HepG2 (cell line): ENCODE measurements around the gene SURF1. TPM values are rescaled to one million over a fixed set of nuclear protein-coding genes. Genes with fewer than 3 reads are reported as not detected.
A peak's percentile ranks its signal among the peaks of the same experiment; 100 is the strongest.

Experiments
- ATAC-seq: fragments of 200-7000 bp; cut with Tn5 transposase; 3 replicates; pipeline ENCODE4 v1.9.1; 2020; ENCODE audit warnings: mild to moderate bottlenecking, moderate library complexity
- BruUV-seq: library from RNA; stranded (reverse); fragments of 400-500 nt; replicated peaks from 2 replicates; lab custom pipeline; 2021; lab: Mats Ljungman, UMichigan
- CTCF ChIA-PET: fragments of 300-600 bp; formaldehyde crosslinking; extraction: SDS; loops from one replicate; lab custom pipeline; 2021; ENCODE audit warnings: low total read pairs, inconsistent platforms, low intra/inter-chr PET ratio; lab: Yijun Ruan, JAX
- POLR2A ChIA-PET: fragments of 350-600 bp; sonication (Branson Sonifier 250); formaldehyde crosslinking; loops from one replicate; lab custom pipeline; 2020; ENCODE audit warnings: antibody characterized with exemption, inconsistent platforms; lab: Yijun Ruan, JAX
- DNase-seq: peaks from one replicate; pipeline ENCODE4 v3.0.0-alpha.2; 2015; ENCODE audit warnings: low spot score
- FAIRE-seq: peaks from 3 replicates; lab custom pipeline; 2011; peaks lifted over from hg19 to GRCh38; lab: Jason Lieb, UNC
- H2AFZ ChIP-seq: one replicate; pipeline ENCODE4 v1.6.1; 2011; ENCODE audit warnings: low read length, inconsistent platforms
- H3K27ac ChIP-seq: fragments of 300-600 bp; 3 replicates; pipeline ENCODE4 v1.8.0; 2011; ENCODE audit warnings: mixed run types, mild to moderate bottlenecking, mixed read lengths, low read length, inconsistent platforms; ENCODE audit not compliant: insufficient read depth; ENCODE audit errors: extremely low read length
- H3K27me3 ChIP-seq, 2 experiments: fragments of 200-600 bp in 1 of 2; 2 replicates in 1 of 2; 3 replicates in 1 of 2; pipeline versions ENCODE4 v1.6.0 to v1.8.0; 2011; ENCODE audit warnings: low read length in 2 of 2, mild to moderate bottlenecking in 2 of 2, moderate library complexity in 2 of 2, inconsistent platforms in 1 of 2; ENCODE audit not compliant: insufficient read depth in 2 of 2, control insufficient read depth in 1 of 2
- H3K36me3 ChIP-seq, 2 experiments: fragments of 200-600 bp in 1 of 2; replicated peaks in 1 of 2; 2 replicates in 1 of 2; 3 replicates in 1 of 2; pipeline versions ENCODE4 v1.5.1 to v1.8.0; 2011; ENCODE audit warnings: low read length in 2 of 2, inconsistent platforms in 1 of 2; ENCODE audit not compliant: insufficient read depth in 2 of 2, control insufficient read depth in 1 of 2
- H3K4me1 ChIP-seq: 2 replicates; pipeline ENCODE4 v1.5.1; 2012; ENCODE audit warnings: low read length, inconsistent platforms; ENCODE audit not compliant: insufficient read depth
- H3K4me2 ChIP-seq: 2 replicates; pipeline ENCODE4 v1.6.0; 2011; ENCODE audit warnings: low read depth, low read length, inconsistent platforms
- H3K4me3 ChIP-seq, 3 experiments: fragments of 200-600 bp in 1 of 3; sonication (generic), shearing (Covaris generic) in 1 of 3; replicated peaks in 1 of 3; 2 replicates each; pipeline ENCODE4 v1.5.1; 2011 to 2016; ENCODE audit warnings: low read length in 3 of 3, inconsistent platforms in 2 of 3, low read depth in 2 of 3, mild to moderate bottlenecking in 2 of 3, control low read depth in 1 of 3, mixed read lengths in 1 of 3; ENCODE audit not compliant: insufficient read depth in 1 of 3
- H3K79me2 ChIP-seq: one replicate; pipeline ENCODE4 v1.6.1; 2011; ENCODE audit warnings: low read length, inconsistent platforms; ENCODE audit not compliant: insufficient read depth
- H3K9ac ChIP-seq: 2 replicates; pipeline ENCODE4 v1.6.0; 2011; ENCODE audit warnings: mild to moderate bottlenecking, low read depth, low read length, inconsistent platforms; ENCODE audit not compliant: insufficient read depth
- H3K9me3 ChIP-seq: 2 replicates; pipeline ENCODE4 v1.5.1; 2012; ENCODE audit warnings: mild to moderate bottlenecking, low read length
- H4K20me1 ChIP-seq: 2 replicates; pipeline ENCODE4 v1.6.0; 2011; ENCODE audit warnings: inconsistent platforms, mild to moderate bottlenecking, low read length, moderate library complexity; ENCODE audit not compliant: insufficient read depth
- AGO2 ChIP-seq: fragments of 200-400 bp; formaldehyde crosslinking; optimal IDR thresholded peaks from 2 replicates; pipeline ENCODE3; 2017; ENCODE audit warnings: mild to moderate bottlenecking, low read depth, low read length, moderate library complexity
- KDM5A ChIP-seq: fragments of 200-600 bp; sonication (generic); IDR thresholded peaks from 2 replicates; pipeline ENCODE4 v1.7.0; 2018; ENCODE audit warnings: antibody characterized with exemption, mild to moderate bottlenecking, low read length, borderline replicate concordance
- MBNL3 ChIP-seq: fragments of 250-450 bp; sonication (Bioruptor Pico); conservative IDR thresholded peaks from 2 replicates; pipeline ENCODE4 v1.8.0; 2022; ENCODE audit warnings: mild to moderate bottlenecking, inconsistent platforms
- ZNF333 ChIP-seq: sonication (generic); formaldehyde crosslinking; IDR thresholded peaks from 2 replicates; pipeline ENCODE4 v1.4.0; 2020; ENCODE audit warnings: mild to moderate bottlenecking, missing genetic modification reagents, borderline replicate concordance
- ZNF703 ChIP-seq: sonication (generic); formaldehyde crosslinking; IDR thresholded peaks from 2 replicates; pipeline ENCODE4 v1.5.1; 2020; ENCODE audit warnings: missing genetic modification reagents, mild to moderate bottlenecking, moderate library complexity, borderline replicate concordance
- WGBS: methylation state at CpG from one replicate; pipeline ENCODE4 v1.1.6; 2017; ENCODE audit warnings: low lambda C conversion rate; 5-methylcytosine and 5-hydroxymethylcytosine counted together
- in situ Hi-C: cut with HindIII; loops from 2 replicates; pipeline ENCODE4 v1.10.0; 2017; ENCODE audit warnings: low pct_unique_long_range_greater_than_20kb; ENCODE audit not compliant: extremely low pct_ligation_motif_present
- intact Hi-C: fragments of 100-400 bp; cut with micrococcal nuclease; formaldehyde crosslinking; loops from one replicate; pipeline ENCODE4 v1.10.0; 2022; ENCODE audit not compliant: unreplicated experiment
- polyA plus RNA-seq, 8 experiments: library from polyadenylated mRNA; depleted of rRNA in 3 of 8; stranded (reverse) in 7 of 8; unstranded in 1 of 8; fragments of >200 nt; fragmentation: Illumina TruSeq in 4 of 8; extraction: Trizol in 4 of 8; gene quantifications; 2 replicates each; pipeline versions ENCODE4 v1.2.1 to v1.2.3, GENCODE V29; 2011 to 2016; ENCODE audit warnings: low read depth in 4 of 8, missing spikeins in 1 of 8, mixed read lengths in 1 of 8; ENCODE audit not compliant: insufficient read depth in 1 of 8
- total RNA-seq, 5 experiments: library from RNA; depleted of rRNA; stranded (reverse); fragments of >200 nt; fragmentation: Illumina TruSeq; extraction: Trizol; gene quantifications; 2 replicates each; pipeline ENCODE4 v1.2.3, GENCODE V29; 2016; ENCODE audit warnings: low read depth in 1 of 5
- TF ChIP-seq, protein P1 (sequence below): sonication (generic); formaldehyde crosslinking; conservative IDR thresholded peaks from 2 replicates; pipeline ENCODE4 v1.8.1; 2023; ENCODE audit warnings: missing genetic modification reagents

The SURF1 gene
- total and polyA plus RNA-seq, 2 of the 13 experiments (the other 11 are each of a cell fraction or from before 2014, with no cell fraction given), result 17.8 to 40.7 TPM

DNA sequence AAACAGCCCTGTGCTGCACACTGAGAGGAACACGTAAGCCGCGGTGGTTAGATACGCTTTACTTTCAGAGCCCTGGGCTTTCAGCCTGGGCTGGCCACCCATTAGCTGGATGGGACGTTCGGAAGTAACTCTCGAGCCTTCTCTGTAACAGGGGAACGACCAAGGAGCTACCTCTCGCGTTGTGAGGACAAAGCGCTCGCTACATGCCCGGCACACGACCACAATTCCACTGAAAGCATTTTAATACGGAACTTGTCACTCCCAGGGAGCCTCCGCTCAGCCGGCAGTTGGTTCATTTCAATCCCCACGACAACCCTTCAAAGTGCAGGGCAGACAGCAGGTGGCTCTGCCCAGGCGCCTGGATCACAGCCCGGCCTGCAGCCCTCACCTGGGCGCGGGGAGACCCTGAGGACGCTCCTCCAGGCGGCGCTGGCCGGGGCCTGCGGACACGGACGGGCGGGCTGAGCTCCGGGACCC, 368 bp downstream of the SURF1 start (continued):
- 0 out of 2 replicates have a peak, but pooled peaks have one; percentile 38 for TF ChIP-seq ZNF333 (CRISPR knock-in tag)
- no peak for TF ChIP-seq ZNF703 (CRISPR knock-in tag)
- no peak for TF ChIP-seq MBNL3 (CRISPR knock-in tag)
- peak; percentile 61; the same call in 1 of the 2 replicates for TF ChIP-seq KDM5A

DNA sequence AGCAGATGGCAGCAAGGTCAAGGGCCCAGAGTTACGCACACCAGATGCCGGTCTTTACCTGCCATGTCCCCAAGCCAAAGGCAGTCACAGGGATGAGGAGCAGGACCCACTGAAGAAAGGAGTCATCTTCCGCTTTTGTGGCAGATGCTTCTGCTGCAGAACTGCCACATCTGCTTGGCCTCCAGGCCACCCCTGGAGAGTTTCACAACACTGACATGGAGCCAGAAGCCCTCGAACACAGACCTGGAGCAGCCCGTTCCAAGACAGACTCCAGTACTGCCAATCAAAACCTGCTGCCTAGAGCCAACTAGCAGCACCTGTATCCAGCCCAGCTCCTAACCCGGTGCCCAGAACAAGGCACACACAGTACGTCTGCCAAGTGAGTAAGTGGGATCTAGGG, 1.5 kb downstream of the SURF1 start:
- H2AFZ ChIP-seq, result no peak overlapping the region
- TF ChIP-seq, protein P1, sequence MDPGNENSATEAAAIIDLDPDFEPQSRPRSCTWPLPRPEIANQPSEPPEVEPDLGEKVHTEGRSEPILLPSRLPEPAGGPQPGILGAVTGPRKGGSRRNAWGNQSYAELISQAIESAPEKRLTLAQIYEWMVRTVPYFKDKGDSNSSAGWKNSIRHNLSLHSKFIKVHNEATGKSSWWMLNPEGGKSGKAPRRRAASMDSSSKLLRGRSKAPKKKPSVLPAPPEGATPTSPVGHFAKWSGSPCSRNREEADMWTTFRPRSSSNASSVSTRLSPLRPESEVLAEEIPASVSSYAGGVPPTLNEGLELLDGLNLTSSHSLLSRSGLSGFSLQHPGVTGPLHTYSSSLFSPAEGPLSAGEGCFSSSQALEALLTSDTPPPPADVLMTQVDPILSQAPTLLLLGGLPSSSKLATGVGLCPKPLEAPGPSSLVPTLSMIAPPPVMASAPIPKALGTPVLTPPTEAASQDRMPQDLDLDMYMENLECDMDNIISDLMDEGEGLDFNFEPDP (CRISPR knock-in tag), result no peak
- peak; percentile 24 for TF ChIP-seq AGO2
- H3K27me3 ChIP-seq, result no peaks in the 10 kb centered on the region; a peak in 1 of 5 replicates
- intact Hi-C loops (loop anchor here (5.0 kb wide), 2 partner anchors 43 to 133 kb away; no protein-coding TSS in a partner anchor), in situ Hi-C loops (loop anchor here (5.0 kb wide), 2 partner anchors 53 to 133 kb away; no protein-coding TSS in a partner anchor)
- H4K20me1 ChIP-seq, result peaks cover 17% of the 10 kb centered on the region
- peak overlapping the region; percentile 86 for H3K4me2 ChIP-seq
- peak overlapping the region; percentile 14 for H3K27ac ChIP-seq
- ChIA-PET CTCF (no interaction called here), POLR2A (interaction anchor here (0.9 to 1.9 kb wide), 4 partner anchors 8 to 105 kb away, joined by 3 to 6 read pairs (median 4); partner anchors contain the start of gene CACFD1)
- peaks cover 44% of the 10 kb centered on the region for H3K4me1 ChIP-seq
- 93% methylated on average over 4 of the region's 7 CpGs for WGBS
- peaks cover 18 to 46% of the 10 kb centered on the region in 2 experiments for H3K36me3 ChIP-seq
- H3K79me2 ChIP-seq, result peaks cover 15% of the 10 kb centered on the region
- ATAC-seq (no peak), FAIRE-seq (no peak), DNase-seq (no peak)
- no peaks in the 10 kb centered on the region for H3K9me3 ChIP-seq
- H3K4me3 ChIP-seq, result peak overlapping the region in 1 of 3 experiments; percentile 91; a peak in 1 of 6 replicates
- BruUV-seq, result no TSS peak
- peak overlapping the region; percentile 89; the same call in 1 of the 2 replicates for H3K9ac ChIP-seq
